Activated naive CD8-positive, alpha-beta T cell treated with anti-CD3 and anti-CD28 coated beads for 36 hours (primary cell): Measurements from ENCODE around the gene PCGF3. TPM values are rescaled to one million over a fixed set of nuclear protein-coding genes. Genes with fewer than 3 reads are reported as not detected.
A peak's percentile ranks its signal among the peaks of the same experiment; 100 is the strongest.

Experiments
- DNase-seq: peaks from one replicate; pipeline ENCODE4 v3.0.0; 2021
- H3K27ac Mint-ChIP-seq: one replicate; pipeline ENCODE4 v1.8.0; 2022; ENCODE audit warnings: mild to moderate bottlenecking, moderate library complexity, mixed read lengths
- H3K27me3 Mint-ChIP-seq: one replicate; pipeline ENCODE4 v1.8.0; 2022; ENCODE audit warnings: mild to moderate bottlenecking, mixed read lengths
- H3K36me3 Mint-ChIP-seq: one replicate; pipeline ENCODE4 v1.8.0; 2021; ENCODE audit warnings: mild to moderate bottlenecking, mixed read lengths
- H3K4me1 Mint-ChIP-seq: one replicate; pipeline ENCODE4 v1.8.0; 2021; ENCODE audit warnings: mixed read lengths
- H3K4me3 Mint-ChIP-seq: one replicate; pipeline ENCODE4 v1.8.0; 2022; ENCODE audit warnings: mild to moderate bottlenecking, moderate library complexity, mixed read lengths
- H3K9me3 Mint-ChIP-seq: one replicate; pipeline ENCODE4 v1.8.0; 2022; ENCODE audit warnings: mixed read lengths
- total RNA-seq, 2 experiments: library from RNA; stranded (reverse); gene quantifications; one replicate each; pipeline ENCODE4 v1.2.3, GENCODE V29; 2021

PCGF3 gene
- total RNA-seq, 2 experiments from 2014 or later: 19.7 to 21.2 TPM

DNA sequence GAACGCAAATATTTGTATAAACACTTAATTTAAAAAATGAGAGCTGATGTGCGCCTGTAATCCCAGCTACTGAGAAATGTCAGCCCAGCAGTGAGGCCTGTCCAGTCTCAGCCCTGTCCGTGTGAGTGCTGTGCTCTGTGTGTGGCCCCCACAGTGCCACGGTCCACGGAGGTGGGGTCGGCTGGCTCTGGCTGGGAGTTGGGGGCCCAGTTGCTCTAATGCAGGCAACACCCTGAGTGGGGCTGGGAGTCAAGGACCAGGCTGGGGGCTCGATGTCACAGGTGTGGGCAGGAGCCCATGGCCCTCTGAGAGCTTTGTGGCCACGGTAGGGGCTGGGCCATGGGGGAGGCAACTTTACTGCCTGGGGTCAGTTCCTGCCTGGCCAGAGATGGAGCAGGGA lies 12.8 kb downstream of the PCGF3 start:
- Mint-ChIP-seq H3K36me3 (peaks cover 19% of the 10 kb centered on the region), H3K4me1 (peaks cover 3% of the 10 kb centered on the region), H3K27me3 (no peaks in the 10 kb centered on the region), H3K27ac (no peak overlapping the region), H3K4me3 (no peak overlapping the region), H3K9me3 (no peaks in the 10 kb centered on the region)
- DNase-seq: no peak

DNA sequence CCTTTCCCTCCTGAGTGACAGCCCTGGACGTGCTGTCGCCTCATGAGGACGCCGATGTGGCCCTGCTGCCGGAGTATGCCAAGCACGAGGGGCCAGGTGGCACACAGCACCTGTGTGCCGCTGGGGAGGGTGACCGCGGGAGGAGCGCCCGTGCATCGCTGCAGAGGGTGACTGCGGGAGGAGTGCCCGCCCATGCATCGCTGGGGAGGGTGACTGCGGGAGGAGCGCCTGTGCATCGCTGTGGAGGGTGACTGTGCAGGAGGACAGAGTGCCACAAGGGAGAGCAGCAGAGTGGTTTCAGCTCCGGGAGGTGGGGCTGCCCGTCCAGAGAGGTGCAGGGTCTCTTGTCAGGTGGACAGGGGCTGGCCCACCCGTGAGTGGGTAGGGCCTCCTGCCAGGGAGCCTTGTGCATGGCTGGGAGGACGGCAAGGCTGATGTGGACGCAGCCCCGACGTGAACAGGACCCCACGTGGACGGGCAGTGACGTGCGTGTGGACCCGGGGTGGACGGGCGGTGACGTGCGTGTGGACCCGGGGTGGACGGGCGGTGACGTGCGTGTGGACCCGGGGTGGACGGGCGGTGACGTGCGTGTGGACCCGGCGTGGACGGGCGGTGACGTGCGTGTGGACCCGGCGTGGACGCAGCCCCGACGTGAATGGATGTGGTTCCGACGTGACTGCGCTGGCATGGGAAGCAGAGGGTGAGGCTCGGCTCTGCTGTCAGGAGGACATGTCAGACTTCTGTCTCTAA lies 14.7 kb downstream of the PCGF3 start:
- H3K27ac Mint-ChIP-seq: no peak overlapping the region
- no peaks in the 10 kb centered on the region for H3K27me3 Mint-ChIP-seq
- no peaks in the 10 kb centered on the region for H3K9me3 Mint-ChIP-seq
- peaks cover 20% of the 10 kb centered on the region for H3K36me3 Mint-ChIP-seq
- no peak for DNase-seq
- H3K4me3 Mint-ChIP-seq: no peak overlapping the region
- H3K4me1 Mint-ChIP-seq: peaks cover 4% of the 10 kb centered on the region

GRCh38 chr4:721261-722168 lies 15.9 kb downstream of the PCGF3 start:
- H3K4me3 Mint-ChIP-seq: no peak overlapping the region
- peaks cover 4% of the 10 kb centered on the region for H3K4me1 Mint-ChIP-seq

DNA sequence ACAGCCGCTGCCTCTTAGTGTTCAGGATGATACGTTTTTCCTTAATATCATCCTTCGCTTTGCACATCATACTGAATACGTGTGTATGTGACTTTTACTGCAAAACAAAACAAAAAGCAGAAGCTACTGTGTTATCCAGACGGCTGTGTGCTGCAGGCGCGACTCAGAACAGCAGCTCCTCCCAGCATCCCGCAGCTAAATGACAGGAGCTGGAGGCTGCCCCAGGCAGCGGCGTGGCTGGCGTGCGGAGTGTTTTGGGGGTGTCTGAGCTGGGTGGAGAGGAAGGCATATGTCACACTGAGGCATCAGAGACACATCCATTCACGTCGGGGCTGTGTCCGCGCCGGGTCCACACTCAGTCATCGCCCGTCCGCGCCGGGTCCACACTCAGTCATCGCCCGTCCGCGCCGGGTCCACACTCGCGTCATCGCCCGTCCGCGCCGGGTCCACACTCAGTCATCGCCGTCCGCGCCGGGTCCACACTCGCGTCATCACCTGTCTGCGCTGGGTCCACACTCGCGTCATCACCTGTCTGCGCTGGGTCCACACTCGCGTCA lies 16.6 kb downstream of the PCGF3 start:
- no peak overlapping the region for H3K27ac Mint-ChIP-seq
- H3K4me3 Mint-ChIP-seq: no peak overlapping the region
- H3K36me3 Mint-ChIP-seq: peaks cover 20% of the 10 kb centered on the region
- no peaks in the 10 kb centered on the region for H3K27me3 Mint-ChIP-seq
- DNase-seq: no peak
- H3K9me3 Mint-ChIP-seq: no peaks in the 10 kb centered on the region
- H3K4me1 Mint-ChIP-seq: peaks cover 7% of the 10 kb centered on the region

More at GRCh38 chr4:721261-722168, 15.9 kb downstream of the PCGF3 start:
- Mint-ChIP-seq H3K27ac (no peak overlapping the region), H3K27me3 (no peaks in the 10 kb centered on the region), H3K36me3 (peaks cover 20% of the 10 kb centered on the region), H3K9me3 (no peaks in the 10 kb centered on the region)
- no peak for DNase-seq

DNA sequence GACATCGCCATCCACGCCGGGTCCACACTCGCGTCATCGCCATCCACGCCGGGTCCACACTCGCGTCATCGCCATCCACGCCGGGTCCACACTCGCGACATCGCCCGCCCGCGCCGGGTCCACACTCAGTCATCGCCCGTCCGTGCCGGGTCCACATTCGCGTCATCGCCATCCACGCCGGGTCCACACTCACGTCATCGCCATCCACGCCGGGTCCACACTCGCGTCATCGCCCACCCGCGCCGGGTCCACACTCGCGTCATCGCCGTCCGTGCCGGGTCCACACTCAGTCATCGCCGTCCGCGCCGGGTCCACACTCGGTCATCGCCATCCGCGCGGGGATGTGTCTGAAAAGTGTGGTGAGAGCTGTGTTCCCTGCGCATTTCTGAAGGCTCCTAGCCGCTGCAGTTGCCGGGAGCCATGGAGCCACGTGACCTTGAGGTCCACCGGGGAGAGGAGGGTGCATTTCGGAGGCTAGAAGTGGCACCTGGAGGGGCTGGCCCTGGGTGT lies 17.3 kb downstream of the PCGF3 start:
- peaks cover 20% of the 10 kb centered on the region for H3K36me3 Mint-ChIP-seq
- no peak for DNase-seq
- peaks cover 3% of the 10 kb centered on the region for H3K4me1 Mint-ChIP-seq
- no peaks in the 10 kb centered on the region for H3K27me3 Mint-ChIP-seq
- H3K9me3 Mint-ChIP-seq: no peaks in the 10 kb centered on the region
- no peak overlapping the region for H3K27ac Mint-ChIP-seq
- H3K4me3 Mint-ChIP-seq: no peak overlapping the region

DNA sequence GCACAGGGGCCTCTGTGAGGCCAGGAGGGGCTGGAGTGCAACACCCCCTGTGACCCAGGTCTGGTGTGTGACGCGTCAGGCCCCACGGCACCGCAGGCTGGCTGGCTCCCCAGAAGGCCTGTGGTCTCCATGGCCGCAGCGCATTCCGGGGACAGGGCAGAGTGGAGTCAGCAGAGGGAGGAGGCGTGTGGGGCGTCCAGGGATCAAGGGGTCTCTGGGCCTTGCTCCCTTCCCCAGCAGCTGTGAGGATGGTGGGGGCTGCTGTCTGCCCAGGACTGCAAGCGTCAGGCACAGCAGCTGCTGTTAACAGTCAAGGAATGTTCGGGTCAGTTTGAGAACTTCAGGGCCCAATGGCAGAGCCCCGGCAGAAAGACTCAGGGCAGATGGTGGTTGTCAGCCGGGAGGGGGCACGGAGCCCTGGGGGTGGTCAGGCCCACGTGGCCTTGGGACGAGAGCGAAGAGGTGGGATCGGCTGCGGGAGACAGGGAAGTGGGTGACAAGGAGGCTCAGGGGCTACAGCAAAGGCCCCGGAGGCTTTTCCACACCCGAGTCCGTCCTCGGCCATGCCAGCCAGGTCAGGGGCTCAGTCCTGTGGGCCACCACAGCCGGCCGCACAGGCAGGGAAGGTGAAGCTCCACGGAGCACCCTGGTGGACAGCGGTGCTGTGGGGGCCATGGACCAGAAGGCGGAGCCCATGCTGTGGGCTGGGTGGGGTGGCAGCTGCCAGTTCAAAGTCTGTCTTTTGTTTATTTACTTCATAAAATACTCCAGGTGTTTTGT lies 18.3 kb downstream of the PCGF3 start:
- H3K9me3 Mint-ChIP-seq: no peaks in the 10 kb centered on the region
- peaks cover 20% of the 10 kb centered on the region for H3K36me3 Mint-ChIP-seq
- no peak for DNase-seq
- peaks cover 3% of the 10 kb centered on the region for H3K4me1 Mint-ChIP-seq
- peak overlapping the region; percentile 23 for H3K27ac Mint-ChIP-seq
- no peak overlapping the region for H3K4me3 Mint-ChIP-seq
- no peaks in the 10 kb centered on the region for H3K27me3 Mint-ChIP-seq

GRCh38 chr4:725391-726234 lies 20.0 kb downstream of the PCGF3 start:
- Mint-ChIP-seq H3K4me1 (peaks cover 3% of the 10 kb centered on the region), H3K36me3 (peaks cover 20% of the 10 kb centered on the region), H3K27me3 (no peaks in the 10 kb centered on the region), H3K9me3 (no peaks in the 10 kb centered on the region), H3K27ac (no peak overlapping the region), H3K4me3 (no peak overlapping the region)
- no peak for DNase-seq

DNA sequence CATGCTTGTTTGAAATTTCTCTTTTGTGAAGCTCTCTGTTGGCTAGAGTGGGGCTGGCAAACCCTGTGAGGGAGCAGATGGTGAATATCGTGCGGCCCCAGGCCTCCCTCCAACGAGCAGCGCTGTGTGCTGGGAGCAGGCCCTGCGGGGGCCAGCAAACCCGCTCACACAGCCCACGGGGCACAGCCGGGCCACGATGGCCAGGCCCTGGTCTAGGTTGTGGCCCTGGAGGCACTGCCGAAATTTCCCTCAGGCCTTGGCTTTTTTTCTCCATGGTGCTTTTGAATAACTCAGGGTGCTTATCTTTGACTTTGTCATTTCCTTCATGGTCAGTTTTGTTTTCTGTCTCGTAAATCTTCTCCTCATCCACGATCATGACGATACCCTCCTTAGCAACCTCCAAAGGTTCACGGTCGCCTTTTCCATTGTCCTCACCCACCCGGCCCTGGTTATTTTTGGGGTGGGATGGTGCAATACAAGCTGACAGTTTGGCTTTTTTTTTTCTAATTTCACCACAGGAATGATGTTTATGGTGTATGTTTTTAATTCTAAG lies 20.7 kb downstream of the PCGF3 start:
- H3K4me1 Mint-ChIP-seq: peaks cover 3% of the 10 kb centered on the region
- no peak for DNase-seq
- no peak overlapping the region for H3K27ac Mint-ChIP-seq
- no peak overlapping the region for H3K4me3 Mint-ChIP-seq
- H3K9me3 Mint-ChIP-seq: no peaks in the 10 kb centered on the region
- H3K27me3 Mint-ChIP-seq: no peaks in the 10 kb centered on the region
- H3K36me3 Mint-ChIP-seq: peaks cover 21% of the 10 kb centered on the region

DNA sequence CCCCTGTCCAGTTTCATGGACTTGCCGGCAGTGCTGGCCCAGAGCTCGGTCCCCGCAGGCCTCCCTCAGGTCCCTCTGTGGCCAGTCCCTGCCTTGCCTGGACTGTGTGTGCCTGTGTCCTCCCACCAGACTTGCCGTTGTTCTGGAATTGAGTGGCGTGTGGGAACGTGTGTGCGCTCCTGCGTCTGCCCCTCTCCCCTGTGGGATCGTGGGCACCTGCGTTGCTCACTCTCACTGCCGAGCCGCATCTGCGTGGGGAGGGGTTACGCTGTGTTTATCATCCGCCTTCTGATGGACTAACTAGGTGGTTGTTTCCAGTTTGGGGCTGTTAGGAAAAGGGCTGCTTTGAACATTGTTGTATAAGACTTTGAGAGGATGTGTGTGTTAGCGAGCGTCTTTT lies 21.2 kb downstream of the PCGF3 start:
- no peak overlapping the region for H3K27ac Mint-ChIP-seq
- H3K36me3 Mint-ChIP-seq: peaks cover 15% of the 10 kb centered on the region
- no peak overlapping the region for H3K4me3 Mint-ChIP-seq
- H3K9me3 Mint-ChIP-seq: no peaks in the 10 kb centered on the region
- peaks cover 3% of the 10 kb centered on the region for H3K4me1 Mint-ChIP-seq
- H3K27me3 Mint-ChIP-seq: no peaks in the 10 kb centered on the region
- DNase-seq: no peak

DNA sequence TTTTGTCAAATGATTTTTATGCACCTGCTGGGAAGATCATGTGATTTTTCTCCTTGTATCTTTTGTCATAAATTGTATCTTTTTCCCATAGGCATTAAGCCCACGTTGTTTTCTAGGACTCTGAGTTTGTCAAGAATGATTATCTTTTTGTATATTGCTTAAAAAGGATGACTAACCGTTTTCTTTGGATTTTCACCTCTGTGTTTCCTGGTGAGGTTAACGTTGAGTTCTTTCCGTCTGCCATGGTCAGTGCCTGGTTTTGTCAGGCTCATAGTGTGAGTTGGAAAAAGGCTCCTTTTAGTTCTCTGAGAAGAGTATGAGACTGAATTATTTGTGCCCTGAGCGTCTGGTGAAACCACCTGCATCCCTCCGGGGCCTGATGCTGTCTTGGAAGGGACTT lies 21.9 kb downstream of the PCGF3 start:
- H3K9me3 Mint-ChIP-seq: no peaks in the 10 kb centered on the region
- peaks cover 3% of the 10 kb centered on the region for H3K4me1 Mint-ChIP-seq
- no peak for DNase-seq
- H3K36me3 Mint-ChIP-seq: peaks cover 9% of the 10 kb centered on the region
- no peak overlapping the region for H3K27ac Mint-ChIP-seq
- H3K4me3 Mint-ChIP-seq: no peak overlapping the region
- no peaks in the 10 kb centered on the region for H3K27me3 Mint-ChIP-seq

GRCh38 chr4:729336-730315 lies 24.0 kb downstream of the PCGF3 start:
- Mint-ChIP-seq H3K27me3 (no peaks in the 10 kb centered on the region), H3K4me3 (no peak overlapping the region), H3K4me1 (peaks cover 3% of the 10 kb centered on the region), H3K9me3 (no peaks in the 10 kb centered on the region), H3K36me3 (peaks cover 2% of the 10 kb centered on the region), H3K27ac (no peak overlapping the region)
- no peak for DNase-seq

- no peak overlapping the region for H3K27ac Mint-ChIP-seq
- H3K9me3 Mint-ChIP-seq: no peaks in the 10 kb centered on the region
- DNase-seq: no peak
- peaks cover 2% of the 10 kb centered on the region for H3K4me1 Mint-ChIP-seq
- peaks cover 2% of the 10 kb centered on the region for H3K36me3 Mint-ChIP-seq
- no peaks in the 10 kb centered on the region for H3K27me3 Mint-ChIP-seq
- H3K4me3 Mint-ChIP-seq: no peak overlapping the region
Measured at GRCh38 chr4:730511-730910, 24.9 kb downstream of the PCGF3 start.
